G401.6 (cell line): ENCODE results near the gene SLC2A1.
A peak's percentile ranks its signal among the peaks of the same experiment; 100 is the strongest.
"Not testable (repeated sequence)": the region's sequence is repeated elsewhere in the genome, so short reads cannot be mapped to it uniquely, and the experiment has no call there.

Experiments used
- FAIRE-seq: peaks from 2 replicates; lab custom pipeline; 2012; peaks lifted over from hg19 to GRCh38; lab: Jason Lieb, UNC

SLC2A1 gene

DNA sequence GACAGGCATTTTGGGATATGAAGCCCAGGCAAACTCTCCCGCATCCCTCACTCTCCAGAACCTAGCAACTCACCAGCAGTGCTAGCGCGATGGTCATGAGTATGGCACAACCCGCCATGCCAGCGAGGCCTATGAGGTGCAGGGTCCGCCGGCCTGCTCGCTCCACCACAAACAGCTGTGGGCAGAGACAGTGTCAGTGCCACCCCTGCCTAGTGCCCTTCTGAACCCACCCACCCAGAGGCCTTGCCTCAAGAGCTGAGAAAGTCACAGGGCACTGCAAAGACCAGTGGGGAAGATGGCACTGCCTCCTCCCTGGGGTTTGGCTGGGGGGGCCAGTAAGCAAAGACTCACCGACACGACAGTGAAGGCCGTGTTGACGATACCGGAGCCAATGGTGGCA lies 29.8 kb downstream of the SLC2A1 start:
- FAIRE-seq, result no peak

DNA sequence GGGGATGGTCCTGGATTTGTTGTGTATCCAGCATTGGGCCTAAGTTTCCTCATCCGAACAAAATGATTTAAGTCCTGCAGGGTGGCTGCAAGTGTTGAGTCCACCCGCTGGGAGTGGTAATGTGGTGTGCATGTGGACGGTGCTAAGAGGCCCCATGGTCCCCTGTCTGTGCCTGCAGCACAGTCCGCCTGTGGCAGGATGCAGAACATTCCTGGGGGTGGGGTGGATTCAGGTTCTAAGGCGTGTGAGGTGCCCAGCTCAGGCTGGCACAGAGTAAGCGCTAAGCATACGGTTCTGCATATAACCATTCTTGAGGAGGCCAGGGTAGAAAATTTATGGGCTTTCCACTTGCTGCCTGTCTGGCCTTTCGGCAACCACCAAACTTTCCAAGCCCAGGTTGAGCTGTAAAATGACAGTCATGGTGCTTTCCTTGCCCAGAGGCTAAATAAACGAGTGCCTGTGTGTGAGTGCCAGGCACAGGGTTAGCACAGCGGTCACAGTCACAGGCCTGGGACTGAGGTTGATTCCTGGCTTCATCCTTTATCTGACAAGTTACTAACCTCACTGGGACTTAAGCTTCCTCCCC lies 30.7 kb downstream of the SLC2A1 start:
- no peak for FAIRE-seq

DNA sequence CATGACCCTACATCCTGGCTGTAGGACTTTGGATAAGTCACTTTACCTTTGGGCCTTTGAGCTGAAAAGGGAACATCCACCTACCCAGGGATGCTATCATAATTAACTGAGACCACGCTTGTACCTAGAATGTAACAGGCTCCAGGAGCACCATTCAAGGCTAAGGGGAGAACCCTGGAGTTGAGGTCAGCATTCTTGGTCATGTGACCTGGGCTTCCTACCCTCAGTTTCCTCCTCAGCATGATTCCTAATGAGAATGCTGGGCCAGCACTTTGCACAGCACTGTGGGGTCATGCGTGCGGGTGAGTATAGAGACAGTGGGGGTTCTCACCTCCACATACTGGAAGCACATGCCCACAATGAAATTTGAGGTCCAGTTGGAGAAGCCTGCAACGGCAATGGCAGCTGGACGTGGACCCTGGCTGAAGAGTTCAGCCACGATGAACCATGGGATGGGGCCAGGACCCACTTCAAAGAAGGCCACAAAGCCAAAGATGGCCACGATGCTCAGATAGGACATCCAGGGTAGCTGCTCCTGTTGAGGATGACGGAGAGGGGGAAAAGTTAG lies 31.3 kb downstream of the SLC2A1 start:
- no peak for FAIRE-seq

DNA sequence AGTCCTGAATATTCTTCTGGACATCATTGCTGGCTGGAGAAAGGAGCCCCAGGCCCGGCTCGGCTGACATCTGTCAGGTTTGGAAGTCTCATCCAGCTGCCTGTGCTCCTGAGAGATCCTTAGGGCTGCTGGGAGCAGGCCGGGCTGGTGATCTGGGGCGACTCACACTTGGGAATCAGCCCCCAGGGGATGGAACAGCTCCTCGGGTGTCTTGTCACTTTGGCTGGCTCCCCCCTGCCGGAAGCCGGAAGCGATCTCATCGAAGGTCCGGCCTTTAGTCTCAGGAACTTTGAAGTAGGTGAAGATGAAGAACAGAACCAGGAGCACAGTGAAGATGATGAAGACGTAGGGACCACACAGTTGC lies 31.8 kb downstream of the SLC2A1 start:
- no peak for FAIRE-seq

DNA sequence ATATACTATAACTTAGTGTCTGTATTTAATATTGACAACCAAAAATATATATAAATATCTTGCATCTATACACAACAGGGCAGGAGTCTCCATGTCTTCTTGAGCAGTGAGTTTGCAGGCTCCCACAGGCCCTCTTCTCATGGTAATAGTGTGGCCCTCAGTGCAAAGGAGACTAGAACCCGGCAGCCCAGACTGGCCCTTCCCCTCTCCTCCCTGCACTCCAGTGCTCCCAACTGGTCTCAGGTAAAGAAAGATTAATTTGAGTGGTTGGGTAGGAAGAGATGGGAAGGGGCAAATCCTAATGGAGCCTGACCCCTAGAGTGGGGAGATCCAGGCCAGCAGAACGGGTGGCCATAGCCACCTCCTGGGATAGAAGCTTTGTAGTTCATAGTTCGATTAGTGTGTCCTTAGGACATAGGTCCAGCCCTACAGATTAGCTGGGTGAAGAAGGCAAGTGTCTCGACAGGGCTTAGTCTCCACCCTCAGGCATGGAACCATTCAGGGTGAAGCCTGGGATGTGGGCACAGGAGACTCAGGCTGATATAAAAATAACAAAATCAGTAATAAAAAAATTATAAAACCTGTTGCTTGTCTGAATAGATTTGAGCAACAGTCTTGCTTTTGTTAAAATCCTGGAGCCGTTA lies 32.3 kb downstream of the SLC2A1 start:
- FAIRE-seq, result no peak

DNA sequence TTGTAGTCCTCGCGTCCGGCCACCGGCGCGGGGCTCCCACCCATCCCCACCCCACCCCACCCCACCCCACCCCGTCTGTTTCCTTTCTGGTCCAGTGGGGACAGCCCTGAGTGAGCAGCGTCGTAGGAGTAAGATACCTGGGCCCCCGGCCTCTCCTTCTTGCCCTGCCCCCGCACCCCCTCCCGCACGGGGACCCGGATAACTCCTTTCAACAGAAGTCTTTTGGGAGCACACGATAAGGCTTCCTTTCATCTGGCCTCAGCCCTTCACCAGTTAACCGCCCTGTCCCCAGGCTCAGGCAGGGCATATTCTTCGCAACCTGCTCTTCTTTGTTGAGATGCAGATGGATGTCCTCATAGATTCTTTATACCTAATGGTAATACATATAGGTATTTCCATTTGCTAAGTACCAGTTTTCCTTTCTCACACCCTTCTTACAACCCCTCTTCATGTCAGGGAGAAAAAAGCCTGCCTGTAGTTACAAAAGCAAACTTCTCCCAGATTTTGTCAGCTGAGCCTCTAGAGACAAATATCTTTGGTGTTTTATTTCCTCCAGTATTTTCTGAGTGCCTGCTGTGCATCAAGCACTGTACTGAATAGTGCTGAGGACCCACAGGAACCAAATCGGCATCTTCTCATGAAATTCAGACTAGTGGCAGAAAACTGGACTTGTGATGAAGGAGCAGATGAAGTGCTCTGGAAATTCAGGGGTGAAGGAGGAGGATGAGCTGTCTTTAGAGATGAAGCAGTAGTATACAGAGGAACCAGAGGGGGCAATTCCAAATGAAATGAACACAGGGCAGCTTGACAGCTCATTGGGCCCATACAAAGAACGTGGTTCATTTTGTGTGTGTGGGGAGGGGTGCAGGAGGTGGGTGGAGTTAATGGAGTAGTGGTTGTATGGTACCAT lies 33.6 kb downstream of the SLC2A1 start:
- FAIRE-seq, result no peak

DNA sequence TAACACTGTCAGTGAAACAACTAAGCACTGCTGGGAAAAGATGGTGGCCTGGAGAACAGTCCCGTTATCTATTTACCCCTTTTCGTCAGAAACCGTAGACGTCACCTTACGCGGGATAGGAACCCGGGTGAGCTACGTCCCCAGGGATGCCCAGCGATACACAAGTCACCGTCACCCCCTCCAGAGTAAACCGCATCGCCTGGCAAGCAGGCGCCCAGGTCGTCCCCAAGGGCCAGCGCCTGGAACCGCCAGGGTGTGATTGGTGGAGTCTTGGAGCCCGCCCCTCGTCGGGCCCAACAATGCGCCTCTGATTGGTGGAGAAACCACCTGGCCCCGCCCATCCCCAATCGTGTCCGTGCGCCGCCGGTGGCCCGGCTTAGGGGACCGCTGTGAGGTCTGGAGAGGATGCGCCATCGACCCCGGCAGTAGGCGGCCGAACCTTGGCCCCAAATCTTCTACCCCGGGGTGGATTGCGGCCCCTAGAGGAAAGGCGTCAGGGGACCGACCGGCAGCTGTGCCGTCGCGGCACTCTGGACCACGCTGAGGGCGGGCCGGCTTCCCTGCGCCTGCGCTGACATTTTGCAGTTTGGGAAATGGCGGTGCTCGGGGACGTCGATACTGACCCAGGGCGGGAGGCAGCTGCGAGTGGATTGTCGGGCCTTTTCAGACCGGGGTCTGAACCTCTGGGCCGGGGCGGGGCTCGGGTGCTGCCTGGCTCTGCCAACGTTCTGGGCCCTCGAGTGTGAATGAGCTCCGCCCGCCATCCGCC lies 34.4 kb downstream of the SLC2A1 start:
- peak; percentile 97 for FAIRE-seq

DNA sequence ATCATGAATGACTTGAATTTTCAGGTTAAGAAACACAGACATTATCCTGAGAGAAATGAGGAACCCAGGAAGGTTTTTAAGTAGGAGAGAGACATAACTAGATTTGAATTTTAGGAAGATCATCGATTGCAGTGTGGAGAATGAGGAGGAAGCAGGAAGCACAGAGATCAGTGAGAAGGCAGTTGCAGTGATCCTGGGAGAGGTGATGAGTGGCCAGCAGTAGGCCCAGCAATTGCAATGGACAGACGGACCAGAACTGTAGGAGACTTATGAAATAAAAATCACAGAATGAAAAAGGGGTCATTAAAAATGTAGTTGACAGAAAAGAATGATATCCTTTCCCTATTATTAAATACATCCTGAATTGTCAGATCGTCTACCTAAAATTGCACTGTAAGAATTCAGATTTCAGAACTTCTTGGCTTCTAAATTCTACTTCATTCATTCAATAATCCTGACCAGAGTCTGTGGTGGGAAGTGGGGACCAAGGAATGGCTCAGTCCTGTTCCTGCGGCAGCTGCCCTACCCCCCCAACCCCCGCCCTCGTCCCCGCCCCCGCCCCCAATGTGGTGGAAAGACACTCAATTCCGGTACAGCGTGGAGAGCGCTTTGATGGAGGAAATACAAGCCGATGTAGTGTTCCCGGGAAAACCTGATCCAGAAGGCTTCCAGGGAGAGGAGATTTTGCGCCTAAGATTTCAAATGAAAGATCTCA lies 35.1 kb downstream of the SLC2A1 start:
- FAIRE-seq, result no peak

DNA sequence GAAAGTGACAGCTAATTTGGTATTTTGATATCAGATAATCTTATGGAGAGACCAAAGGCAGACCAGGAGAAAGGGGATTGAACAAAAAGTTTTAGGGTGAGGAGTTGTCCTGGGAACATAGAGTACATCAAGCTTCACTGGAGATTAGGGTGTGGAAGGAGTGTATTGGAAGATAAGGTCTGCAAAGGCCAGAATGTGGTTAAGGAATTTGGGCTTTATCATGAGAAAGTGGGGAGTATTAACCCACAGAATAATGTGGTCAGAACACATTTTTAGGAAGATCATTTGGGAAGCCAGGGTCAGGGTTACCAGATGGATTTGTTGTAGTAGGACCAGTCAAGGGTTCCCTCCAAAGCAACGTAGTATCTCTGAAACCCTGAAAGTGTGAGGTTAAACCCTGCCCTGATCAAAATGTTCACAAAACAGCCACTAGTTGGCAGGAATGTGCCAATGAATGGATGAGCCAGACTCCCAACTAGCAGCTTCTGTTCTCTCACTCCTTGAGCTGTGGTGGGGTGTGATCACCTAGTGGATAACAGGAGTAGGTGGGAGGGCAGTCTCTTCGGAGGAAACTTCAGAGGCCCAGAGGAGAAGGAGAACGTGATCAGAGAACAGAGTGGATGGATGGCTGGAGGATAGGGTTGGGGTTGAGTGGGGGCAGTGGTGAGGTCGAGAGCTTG lies 35.8 kb downstream of the SLC2A1 start:
- peak; percentile 94 for FAIRE-seq

DNA sequence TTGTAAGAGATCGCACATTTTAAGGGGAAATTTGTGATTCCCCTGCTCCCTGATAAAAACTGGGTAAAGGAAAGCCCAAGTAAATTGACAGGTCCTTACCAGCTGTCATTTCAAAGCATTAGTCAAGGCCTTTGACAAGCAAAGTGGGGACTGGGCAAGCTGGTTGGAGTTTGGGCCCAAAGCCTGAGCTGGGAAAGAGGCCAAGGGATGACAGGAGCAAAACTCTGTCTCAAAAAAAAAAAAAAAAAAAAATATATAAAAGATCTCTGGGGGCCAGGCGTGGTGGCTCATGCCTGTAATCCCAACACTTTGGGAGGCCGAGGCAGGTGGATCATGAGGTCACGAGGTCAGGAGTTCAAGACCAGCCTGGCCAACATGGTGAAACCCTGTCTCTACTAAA lies 36.9 kb downstream of the SLC2A1 start:
- no peak for FAIRE-seq

DNA sequence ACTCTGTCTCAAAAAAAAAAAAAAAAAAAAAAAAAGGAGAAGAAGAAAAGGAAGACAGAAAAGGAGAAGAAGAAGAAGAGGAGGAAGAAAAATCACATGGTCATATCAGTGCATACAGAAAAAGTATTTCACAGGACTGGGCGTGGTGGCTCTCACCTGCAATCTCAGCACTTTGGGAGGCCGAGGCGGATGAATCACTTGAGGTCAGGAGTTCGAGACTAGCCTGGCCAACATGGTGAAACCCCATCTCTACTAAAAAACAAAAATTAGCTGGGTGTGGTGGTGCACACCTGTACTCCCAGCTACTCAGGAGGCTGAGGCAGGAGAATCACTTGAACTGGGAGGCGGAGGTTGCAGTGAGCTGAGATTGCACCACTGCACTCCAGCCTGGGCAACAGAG lies 39.0 kb downstream of the SLC2A1 start:
- not testable (repeated sequence) for FAIRE-seq

DNA sequence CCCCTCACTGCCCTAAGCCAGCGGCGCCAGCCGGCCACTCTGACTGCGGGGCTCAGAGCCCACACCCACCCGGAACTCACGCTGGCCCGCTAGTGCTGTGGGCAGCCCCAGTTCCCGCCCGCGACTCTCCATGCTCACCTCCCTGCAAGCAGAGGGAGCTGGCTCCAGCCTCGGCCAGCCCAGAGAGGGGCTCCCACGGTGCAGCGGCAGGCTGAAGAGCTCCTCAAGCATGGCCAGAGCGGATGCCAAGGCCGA lies 41.5 kb downstream of the SLC2A1 start:
- FAIRE-seq, result no peak

DNA sequence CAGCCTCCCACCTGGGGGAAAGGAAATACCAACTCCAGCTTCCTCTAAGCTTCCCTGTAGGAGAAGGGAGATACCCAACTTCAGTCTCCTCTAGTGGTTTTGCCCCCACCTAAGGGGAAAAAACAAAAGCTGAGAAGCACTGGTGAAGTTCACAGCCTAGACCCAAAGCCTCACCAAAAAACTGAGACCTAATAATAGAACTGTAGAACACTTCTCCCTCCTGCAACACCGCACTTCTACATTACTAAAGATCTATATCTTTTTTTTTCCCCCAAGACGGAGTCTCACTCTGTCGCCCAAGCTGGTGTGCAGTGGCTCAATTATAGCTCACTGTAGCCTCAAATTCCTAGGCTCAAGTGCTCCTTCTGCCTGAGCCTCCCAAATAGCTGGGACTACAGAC lies 43.2 kb downstream of the SLC2A1 start:
- FAIRE-seq, result no peak

DNA sequence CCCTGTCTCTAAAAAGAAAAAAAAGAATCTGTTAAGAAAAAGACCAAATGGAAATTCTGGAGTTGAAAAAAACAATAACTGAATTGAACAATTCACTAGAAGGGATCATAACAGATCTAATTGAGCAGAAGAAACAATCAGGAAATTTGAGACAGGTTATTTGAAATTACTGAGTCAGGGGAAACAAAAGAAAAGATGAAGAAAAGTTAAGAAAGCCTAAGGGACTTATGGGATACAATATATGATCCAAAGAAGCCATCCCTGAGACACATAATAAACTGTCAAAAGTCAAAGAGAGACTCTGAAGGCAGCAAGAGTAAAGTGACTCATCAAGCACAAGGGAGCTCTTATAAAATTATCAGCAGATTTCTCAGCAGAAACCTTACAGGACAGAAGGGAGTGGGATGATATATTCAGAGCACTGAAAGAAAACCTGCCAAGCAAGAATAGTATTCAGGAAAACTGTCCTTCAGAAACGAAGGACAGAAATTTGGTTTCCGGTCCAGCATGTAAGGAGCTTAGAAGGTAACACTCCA lies 44.5 kb downstream of the SLC2A1 start:
- FAIRE-seq, result no peak

DNA sequence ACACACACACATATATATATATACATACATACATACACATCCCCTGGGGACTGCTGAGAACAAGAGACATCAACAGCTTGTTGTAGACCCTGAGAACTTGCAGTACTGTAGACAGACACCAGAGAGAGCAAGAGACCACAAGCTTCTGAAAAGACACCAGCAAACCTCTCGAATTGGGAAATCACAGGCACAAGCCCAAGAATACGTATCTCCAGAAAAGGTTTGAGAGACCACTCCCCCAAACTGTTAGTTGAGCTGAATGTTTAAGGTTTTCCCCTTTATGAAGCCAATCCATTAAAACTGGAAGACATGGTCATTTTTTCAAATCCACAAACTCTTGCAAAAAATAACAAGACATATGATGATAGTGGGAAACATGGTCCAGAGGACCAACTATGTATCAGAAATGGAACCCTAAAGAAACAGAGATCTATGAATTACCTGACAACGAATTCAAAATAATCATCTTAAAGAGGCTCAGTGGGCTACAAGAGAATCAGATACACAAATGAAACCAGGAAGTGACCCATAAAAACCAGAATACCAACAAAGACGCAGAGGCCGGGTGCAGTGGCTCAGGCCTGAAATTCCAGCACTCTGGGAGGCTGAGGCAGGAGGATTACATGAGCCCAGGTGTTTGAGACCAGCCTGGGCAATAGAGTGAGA lies 45.1 kb downstream of the SLC2A1 start:
- peak; percentile 92 for FAIRE-seq

DNA sequence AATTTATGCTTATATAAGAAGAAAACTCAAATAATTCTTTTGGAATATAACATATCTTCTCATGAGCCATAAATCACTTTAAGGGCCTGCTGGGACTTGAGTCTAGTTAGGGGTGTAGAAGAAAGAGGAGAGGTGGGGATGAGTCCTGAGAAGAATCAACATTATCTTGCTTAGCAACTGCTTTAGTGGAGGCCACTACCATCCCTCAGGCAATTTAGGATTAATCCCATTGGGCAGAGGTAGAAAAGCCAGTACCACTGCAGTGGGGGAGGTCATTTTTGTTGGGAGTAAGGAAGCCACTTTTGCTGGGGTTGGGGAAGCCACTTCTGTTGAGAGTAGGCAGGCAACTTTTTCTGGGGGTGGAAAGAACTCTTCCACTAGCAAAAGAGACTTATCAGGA lies 47.7 kb downstream of the SLC2A1 start:
- no peak for FAIRE-seq

DNA sequence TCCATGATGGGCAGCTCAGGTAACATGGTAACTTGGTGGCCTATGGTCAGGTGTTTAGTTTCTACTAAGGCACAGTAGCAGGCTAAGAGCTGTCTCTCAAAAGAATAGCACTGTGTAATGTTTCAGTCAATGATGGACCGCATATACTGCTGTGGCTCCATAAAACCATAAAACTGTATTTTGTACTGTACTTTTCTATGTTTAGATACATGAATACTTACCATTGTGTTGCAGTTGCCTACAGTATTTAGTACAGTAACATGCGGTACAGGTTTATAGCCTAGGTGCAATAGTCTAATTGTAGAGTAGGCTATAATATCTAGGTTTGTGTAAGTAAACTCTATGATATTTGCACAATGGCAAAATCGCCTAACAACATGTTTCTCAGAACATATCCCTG lies 50.6 kb downstream of the SLC2A1 start:
- FAIRE-seq, result no peak

DNA sequence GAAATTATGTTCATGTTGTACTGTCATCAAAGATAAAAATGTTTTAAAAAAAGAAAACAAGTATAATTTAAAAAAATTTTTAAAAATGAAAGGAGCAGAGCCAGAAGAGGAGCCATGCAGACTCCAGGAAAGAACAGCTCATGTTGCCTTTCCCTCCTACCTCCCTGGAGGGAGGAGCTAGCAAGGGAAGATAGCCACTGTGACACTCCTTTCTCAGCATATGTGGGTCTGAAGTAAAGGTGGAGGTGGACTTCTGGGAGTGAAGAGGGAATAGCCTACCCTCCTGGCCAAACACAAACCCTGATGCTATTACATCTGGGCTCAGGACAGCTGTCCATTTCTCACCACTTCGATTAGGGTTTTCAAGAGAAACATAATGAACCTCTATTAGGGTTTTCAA lies 54.2 kb downstream of the SLC2A1 start:
- no peak for FAIRE-seq

DNA sequence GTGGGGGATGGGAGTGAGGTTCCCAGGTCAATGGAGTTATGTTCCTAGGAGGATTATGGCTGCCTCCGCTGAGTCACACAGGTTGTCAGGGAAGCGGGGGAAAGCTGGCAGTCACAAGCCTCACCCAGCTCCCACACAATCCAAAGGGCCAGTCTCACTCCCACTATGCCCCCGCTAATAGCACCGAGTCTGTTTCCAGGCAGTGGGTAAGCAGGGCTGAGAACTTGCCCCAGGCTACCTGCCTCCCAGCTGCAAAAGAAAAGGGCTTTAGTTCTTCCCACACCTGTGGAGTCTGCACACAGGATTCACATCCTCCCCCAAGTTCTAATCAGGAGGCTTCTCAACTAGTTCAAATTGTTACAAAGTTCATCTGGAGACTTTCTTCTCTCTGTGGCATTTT lies 58.7 kb downstream of the SLC2A1 start:
- FAIRE-seq, result not testable (repeated sequence)

DNA sequence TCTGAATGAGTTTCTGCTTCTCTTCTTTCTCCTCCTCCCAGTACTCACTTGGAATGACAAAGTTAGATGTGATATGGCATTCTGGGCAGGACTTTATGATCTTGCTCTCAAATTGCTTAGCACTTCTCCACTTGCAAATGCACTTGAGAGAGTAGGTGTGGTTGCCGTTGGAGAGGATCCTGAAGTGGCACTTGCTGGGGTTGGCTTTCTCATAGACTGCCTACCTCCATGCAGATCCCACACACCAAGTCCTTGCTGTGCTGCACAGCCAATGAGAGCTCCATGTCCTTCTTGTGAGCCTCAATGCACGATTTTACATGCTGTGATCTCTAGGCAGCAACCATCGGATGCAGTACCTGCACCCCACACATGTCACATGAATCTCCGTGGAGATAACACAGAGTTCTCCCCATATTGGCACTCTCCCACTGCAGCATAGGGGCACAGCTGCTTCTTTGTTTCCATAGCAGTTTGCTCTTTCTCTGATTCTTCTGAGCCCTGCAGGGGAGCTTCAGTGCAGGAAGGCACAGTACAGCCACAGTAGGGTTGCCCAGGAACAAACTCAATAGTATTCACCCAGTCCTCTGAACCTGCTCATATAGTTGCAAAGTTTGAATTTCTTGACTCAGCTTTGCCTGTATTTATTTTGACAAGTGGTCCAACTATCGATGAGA lies 67.1 kb downstream of the SLC2A1 start:
- no peak for FAIRE-seq
